Esophagus squamous epithelium (tissue), 4 donors: ENCODE results near the gene C2CD4C.

Source experiments
- CTCF ChIP-seq, 6 experiments: fragments of 450-650 bp in 4 of 6; fragments of 200-600 bp in 2 of 6; sonication (generic) in 2 of 6; IDR thresholded peaks; one replicate each; pipeline ENCODE4 v1.5.1; 2016 to 2019; ENCODE audit warnings: antibody characterized with exemption in 6 of 6, mild to moderate bottlenecking in 4 of 6, moderate library complexity in 4 of 6
- POLR2A ChIP-seq, 4 donors: fragments of 450-650 bp; IDR thresholded peaks; one replicate each; pipeline ENCODE4 v1.6.1; 2017; ENCODE audit warnings: antibody characterized with exemption in 4 of 4, mild to moderate bottlenecking in 4 of 4, moderate library complexity in 3 of 4

GRCh38 chr19:455031-455705 is 46.2 kb upstream of the C2CD4C start:
- TF ChIP-seq CTCF (IDR thresholded peaks at IDR 0.05) = no peak
- no peak for TF ChIP-seq POLR2A (IDR thresholded peaks at IDR 0.05)
